IgD-negative memory B cell (primary cell): ENCODE measurements around the gene TCF4. TPM values are rescaled to one million over a fixed set of nuclear protein-coding genes. Genes with fewer than 3 reads are reported as not detected.

Experiments used
- H3K27ac Mint-ChIP-seq, 3 donors: one replicate each; pipeline ENCODE4 v1.8.0; 2020 to 2022; ENCODE audit warnings: mild to moderate bottlenecking in 3 of 3, mixed read lengths in 3 of 3, moderate library complexity in 1 of 3
- H3K27me3 Mint-ChIP-seq: one replicate; pipeline ENCODE4 v1.8.0; 2021; ENCODE audit warnings: mixed read lengths
- H3K36me3 Mint-ChIP-seq: one replicate; pipeline ENCODE4 v1.8.0; 2020; ENCODE audit warnings: mild to moderate bottlenecking, mixed read lengths
- H3K4me1 Mint-ChIP-seq, 3 donors: one replicate each; pipeline ENCODE4 v1.8.0; 2020 to 2022; ENCODE audit warnings: mixed read lengths in 3 of 3, mild to moderate bottlenecking in 1 of 3
- H3K4me3 Mint-ChIP-seq, 4 donors: one replicate each; pipeline ENCODE4 v1.8.0; 2020 to 2022; ENCODE audit warnings: mild to moderate bottlenecking in 4 of 4, mixed read lengths in 4 of 4, moderate library complexity in 3 of 4
- H3K9me3 Mint-ChIP-seq, 3 donors: one replicate each; pipeline ENCODE4 v1.8.0; 2020 to 2021; ENCODE audit warnings: mixed read lengths in 3 of 3, mild to moderate bottlenecking in 1 of 3
- polyA plus RNA-seq: library from polyadenylated mRNA; unstranded; fragments of 300-500 nt; fragmentation: Illumina TruSeq; gene quantifications from one replicate; pipeline ENCODE4 v1.2.3, GENCODE V29; 2021

Gene TCF4
- polyA plus RNA-seq, 1 donor from 2014 or later: 256 TPM

DNA sequence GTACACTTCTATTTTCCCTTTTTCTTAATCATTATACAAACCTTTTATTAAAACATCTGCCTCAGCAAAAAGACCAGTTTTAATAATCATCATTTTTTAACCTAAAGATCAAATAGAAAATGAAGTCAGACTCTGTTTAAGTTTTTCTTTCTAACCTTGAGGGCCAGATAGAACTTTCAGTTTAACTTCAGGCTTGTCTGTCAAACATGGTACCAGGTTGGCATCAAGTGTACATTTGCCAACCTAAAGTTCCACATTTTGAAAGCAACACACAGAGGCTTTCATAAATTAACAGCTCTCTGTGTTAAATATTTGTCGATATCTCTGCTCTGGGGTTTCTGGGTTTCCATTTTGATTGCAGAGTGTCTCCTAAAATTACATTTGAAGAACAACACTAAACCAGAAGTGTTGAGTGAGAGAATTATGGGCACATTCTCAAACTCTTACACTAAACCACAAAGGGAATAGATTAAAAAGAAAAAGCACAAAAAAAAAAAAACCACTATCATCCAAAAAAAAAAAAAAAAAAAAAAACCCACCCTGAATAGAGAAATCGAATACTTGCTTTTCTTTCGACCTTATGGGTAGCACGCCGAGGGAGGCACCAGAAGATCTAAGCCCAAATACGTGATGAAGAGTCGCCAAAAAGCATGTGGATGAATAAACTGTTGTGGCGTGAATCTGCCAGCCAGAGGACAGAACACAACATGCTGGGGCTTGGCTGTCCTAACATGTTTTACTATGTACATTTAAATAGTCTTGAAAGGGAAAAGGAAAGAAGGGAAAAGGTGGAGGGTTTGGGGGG lies 166.2 kb downstream of the TCF4 start:
- H3K27me3 Mint-ChIP-seq: peaks cover 21% of the 10 kb centered on the region
- peaks cover 11 to 32% (median 26%) of the 10 kb centered on the region in 3 donors for H3K4me1 Mint-ChIP-seq
- H3K4me3 Mint-ChIP-seq: peak overlapping the region; percentile 66 to 90 (median 80)
- no peaks in the 10 kb centered on the region for H3K36me3 Mint-ChIP-seq
- peak overlapping the region in 2 of 3 donors; percentile 71 to 95 for H3K27ac Mint-ChIP-seq
- no peaks in the 10 kb centered on the region for H3K9me3 Mint-ChIP-seq

DNA sequence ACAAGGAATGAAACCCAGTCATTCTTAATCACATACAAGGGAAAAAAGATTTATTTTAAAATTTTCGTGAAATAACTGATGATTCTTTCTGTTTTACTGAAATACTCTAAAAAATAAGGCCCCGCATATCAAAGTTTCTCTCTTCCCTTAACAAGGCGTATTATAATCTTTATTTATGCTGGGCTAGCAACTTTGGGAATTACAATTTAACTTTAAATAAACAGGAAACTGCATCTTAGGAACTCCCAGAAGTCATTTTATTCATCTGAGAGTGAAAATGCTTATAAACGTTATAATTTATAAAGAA lies 166.7 kb downstream of the TCF4 start:
- Mint-ChIP-seq H3K36me3 (no peaks in the 10 kb centered on the region), H3K27me3 (peaks cover 21% of the 10 kb centered on the region), H3K9me3 (no peaks in the 10 kb centered on the region), H3K4me3 (peak overlapping the region in 2 of 4 donors; percentile 79 to 80), H3K4me1 (peaks cover 11 to 32% (median 26%) of the 10 kb centered on the region in 3 donors), H3K27ac (peak overlapping the region in 1 of 3 donors; percentile 72)

DNA sequence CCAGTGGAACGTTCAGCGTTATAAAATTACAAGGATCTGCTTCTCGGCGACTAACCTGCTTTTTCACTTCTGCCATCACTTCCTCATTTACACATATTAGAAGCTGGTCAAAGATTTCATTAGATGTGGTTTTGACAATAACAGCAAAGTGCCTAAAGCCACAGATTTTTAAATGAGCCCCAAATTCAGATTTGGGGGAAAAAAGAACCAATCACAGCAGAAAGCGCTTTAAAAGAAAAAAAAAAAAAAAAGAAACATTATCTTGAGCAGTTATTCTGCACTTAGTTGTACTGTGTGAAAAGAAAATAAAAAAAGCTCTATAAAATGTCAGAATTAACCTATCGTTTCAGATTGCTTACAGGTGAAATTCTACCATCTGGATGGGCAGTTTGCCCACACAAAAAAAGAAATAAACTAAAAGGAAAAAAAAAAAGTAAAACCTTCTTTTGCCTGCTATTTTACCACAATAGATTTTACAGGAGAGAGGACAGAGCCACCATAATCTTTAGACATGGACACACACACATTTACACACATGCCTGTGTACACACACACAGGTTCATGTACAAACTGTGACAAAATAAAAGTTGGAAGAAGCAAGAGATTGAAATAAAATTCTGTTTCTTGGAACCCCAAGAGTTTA lies 167.2 kb downstream of the TCF4 start:
- H3K4me3 Mint-ChIP-seq: peak overlapping the region; percentile 47 to 80 (median 77)
- H3K36me3 Mint-ChIP-seq: no peaks in the 10 kb centered on the region
- no peaks in the 10 kb centered on the region for H3K9me3 Mint-ChIP-seq
- H3K27me3 Mint-ChIP-seq: peaks cover 21% of the 10 kb centered on the region
- H3K27ac Mint-ChIP-seq: peak overlapping the region; percentile 29 to 72 (median 48)
- peaks cover 11 to 32% (median 26%) of the 10 kb centered on the region in 3 donors for H3K4me1 Mint-ChIP-seq

DNA sequence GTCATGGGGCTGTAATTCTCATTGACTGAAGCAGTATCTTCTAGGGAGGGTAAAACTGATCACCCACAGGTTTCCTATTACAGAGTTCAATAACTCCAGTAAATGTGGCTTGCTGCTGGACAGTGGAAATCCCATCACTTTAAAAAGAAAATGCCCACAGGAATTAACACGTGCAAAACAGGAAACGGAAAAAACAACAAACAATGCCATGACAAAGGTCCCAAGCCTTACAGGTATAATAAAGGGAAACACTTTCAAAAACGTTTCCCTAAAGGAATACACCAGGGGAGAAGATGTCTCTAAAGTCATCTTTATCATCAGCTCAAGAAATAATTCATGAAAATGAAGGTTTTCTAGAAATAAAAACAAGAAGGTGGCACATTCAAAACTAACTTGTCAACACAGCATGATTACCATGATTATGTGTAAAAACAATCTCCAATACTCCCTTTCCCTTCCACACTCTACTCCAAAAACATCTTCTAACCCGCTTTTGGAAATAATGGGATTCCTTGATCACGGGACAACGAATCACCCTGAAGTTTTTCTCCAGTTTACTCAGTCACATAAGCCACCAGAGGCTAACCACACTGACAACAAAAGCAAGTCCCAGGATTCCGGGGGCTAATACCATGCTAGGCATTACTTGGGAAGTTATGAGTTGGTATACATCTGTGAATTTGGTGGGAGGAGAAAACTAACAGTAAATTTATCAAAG lies 167.9 kb downstream of the TCF4 start:
- Mint-ChIP-seq H3K27me3 (peaks cover 21% of the 10 kb centered on the region), H3K36me3 (no peaks in the 10 kb centered on the region), H3K4me3 (peak overlapping the region; percentile 47 to 80 (median 77)), H3K27ac (peak overlapping the region in 2 of 3 donors; percentile 29 to 72), H3K4me1 (peaks cover 12 to 36% (median 26%) of the 10 kb centered on the region in 3 donors), H3K9me3 (no peaks in the 10 kb centered on the region)

DNA sequence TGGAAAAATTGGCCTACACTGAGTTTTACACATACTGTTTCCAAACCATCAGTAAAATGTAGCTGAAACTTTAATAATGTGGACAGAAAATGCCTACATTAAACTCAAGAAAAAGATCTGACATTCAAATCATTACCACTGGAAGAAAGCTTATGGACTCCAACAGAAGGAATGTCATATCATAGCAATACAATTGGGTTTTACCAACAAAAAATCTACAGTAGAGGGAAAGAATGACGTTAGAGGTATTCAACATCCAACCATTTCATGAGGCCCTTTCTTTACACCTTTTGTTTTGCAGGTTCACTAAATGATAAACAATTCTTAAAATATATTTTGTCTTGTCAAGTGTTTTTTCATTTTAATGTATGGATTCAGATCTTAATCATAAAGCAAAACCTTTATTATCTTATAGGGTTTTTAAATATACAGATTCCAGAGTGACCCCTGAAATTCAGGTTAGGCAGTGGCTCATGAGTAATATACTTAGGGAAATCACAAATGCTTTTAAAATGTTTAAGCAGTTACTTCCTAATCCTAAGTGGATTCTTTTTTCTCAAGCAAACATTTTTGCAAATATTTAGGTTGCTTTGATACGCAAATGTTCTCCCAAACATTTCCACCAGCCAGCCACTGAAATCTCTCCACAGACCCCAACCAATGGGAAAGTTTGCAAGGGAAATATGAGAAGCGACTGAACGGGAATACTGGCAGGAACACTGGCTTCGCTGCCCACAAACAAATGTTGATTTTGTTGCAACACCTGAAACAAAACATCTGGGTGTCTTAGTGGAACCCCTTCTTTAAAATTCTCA lies 168.7 kb downstream of the TCF4 start:
- H3K4me1 Mint-ChIP-seq: peaks cover 12 to 38% (median 26%) of the 10 kb centered on the region in 3 donors
- H3K9me3 Mint-ChIP-seq: no peaks in the 10 kb centered on the region
- H3K4me3 Mint-ChIP-seq: peak overlapping the region in 1 of 4 donors; percentile 80
- no peaks in the 10 kb centered on the region for H3K36me3 Mint-ChIP-seq
- H3K27ac Mint-ChIP-seq: peak overlapping the region in 1 of 3 donors; percentile 72
- H3K27me3 Mint-ChIP-seq: peaks cover 21% of the 10 kb centered on the region

DNA sequence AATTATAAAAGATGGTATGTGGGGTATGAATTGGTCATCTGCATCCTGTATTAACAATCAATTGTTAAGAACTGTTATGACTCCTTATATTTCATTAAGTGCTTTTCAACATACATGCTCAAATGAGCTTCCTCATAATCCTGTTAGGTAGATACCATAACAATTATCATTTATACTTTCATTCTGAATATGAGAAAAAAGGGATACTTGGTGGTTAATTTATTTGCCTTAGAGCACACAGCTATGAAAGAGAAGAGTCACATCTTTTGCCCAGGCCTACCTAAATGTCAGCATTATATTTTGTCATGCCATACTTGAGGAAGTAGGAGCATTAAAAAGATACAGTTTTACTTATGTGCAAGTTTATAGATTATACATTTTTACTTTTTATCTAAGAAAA lies 169.6 kb downstream of the TCF4 start:
- Mint-ChIP-seq H3K27ac (no peak overlapping the region), H3K36me3 (no peaks in the 10 kb centered on the region), H3K4me3 (no peak overlapping the region), H3K27me3 (peaks cover 16% of the 10 kb centered on the region), H3K9me3 (no peaks in the 10 kb centered on the region), H3K4me1 (peaks cover 12 to 32% (median 26%) of the 10 kb centered on the region in 3 donors)

DNA sequence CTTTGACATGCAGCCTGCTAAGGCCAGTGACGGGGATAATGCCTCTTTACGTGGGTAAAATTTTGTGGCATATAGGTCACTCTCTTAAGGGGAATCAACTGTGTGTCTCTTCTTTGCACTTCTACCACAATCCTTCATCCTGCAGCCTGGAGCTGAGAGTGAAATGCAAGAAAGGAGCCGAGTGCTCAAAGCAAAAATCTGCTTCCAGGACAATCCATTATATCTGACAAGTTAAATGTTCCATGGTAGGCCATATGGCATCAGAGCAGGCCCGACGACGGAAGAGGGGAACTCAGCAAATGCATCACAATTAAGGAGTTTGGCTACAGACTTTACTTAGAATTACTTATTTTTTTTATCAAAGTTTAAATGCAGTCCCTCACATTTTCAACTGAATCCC lies 171.2 kb downstream of the TCF4 start:
- Mint-ChIP-seq H3K9me3 (no peaks in the 10 kb centered on the region), H3K27ac (no peak overlapping the region)

DNA sequence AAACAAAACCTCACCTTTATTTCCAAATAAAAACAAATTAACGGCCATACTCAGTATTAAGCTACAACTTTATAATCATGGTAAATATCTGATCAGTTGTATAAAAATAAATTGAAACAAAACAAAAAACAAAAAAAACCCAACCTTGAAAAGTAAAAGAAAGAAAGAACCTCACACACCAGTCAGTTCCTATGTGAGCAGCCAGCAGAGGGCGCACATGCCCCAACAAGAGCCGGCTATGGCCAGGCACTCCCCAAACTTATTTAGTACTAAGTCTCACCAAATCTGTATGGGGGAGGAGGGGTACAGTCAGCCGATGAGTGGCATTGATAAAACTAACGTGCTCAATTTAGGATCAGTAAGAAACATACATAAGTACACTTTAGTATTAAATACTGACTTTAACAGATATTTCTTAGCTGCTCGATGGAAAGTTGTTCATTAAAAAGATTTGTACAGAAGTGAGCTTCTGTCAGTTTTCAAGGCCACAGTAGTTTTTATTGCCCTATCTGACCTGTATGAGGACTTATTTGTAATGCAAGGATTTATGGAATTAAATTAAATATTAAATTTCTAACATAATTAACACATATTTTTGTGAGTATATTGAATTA lies 172.6 kb downstream of the TCF4 start:
- Mint-ChIP-seq H3K4me1 (peaks cover 6 to 17% (median 12%) of the 10 kb centered on the region in 3 donors), H3K27ac (peak overlapping the region in 2 of 3 donors; percentile 14 to 86), H3K36me3 (no peaks in the 10 kb centered on the region), H3K4me3 (peak overlapping the region in 2 of 4 donors; percentile 56 to 67), H3K9me3 (no peaks in the 10 kb centered on the region), H3K27me3 (peaks cover 6% of the 10 kb centered on the region)

More for the DNA sequence above, 171.2 kb downstream of the TCF4 start:
- H3K36me3 Mint-ChIP-seq: no peaks in the 10 kb centered on the region
- H3K4me3 Mint-ChIP-seq: no peak overlapping the region
- H3K4me1 Mint-ChIP-seq: peaks cover 11 to 26% (median 18%) of the 10 kb centered on the region in 3 donors
- peaks cover 12% of the 10 kb centered on the region for H3K27me3 Mint-ChIP-seq

DNA sequence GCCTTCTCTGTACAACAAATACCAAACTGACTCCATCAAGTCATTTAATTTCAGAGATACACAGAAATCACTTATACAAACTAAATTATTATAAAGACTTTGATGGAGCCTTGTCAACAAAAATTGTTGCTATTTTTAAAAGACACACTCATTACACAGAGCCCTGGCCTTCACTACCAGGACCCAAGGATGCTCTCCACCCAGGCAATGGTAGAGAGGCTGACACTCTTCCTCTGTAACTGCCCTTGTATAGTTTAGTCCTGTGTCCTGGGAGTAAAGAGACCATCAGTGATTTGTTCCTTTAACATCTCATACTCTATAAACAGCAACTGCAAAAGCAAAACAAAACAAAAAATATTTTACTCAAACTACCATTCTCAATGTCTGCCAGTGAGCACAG lies 173.5 kb downstream of the TCF4 start:
- Mint-ChIP-seq H3K36me3 (no peaks in the 10 kb centered on the region), H3K9me3 (no peaks in the 10 kb centered on the region), H3K4me1 (peaks cover 3 to 10% (median 5%) of the 10 kb centered on the region in 3 donors), H3K4me3 (no peak overlapping the region), H3K27me3 (no peaks in the 10 kb centered on the region), H3K27ac (no peak overlapping the region)

DNA sequence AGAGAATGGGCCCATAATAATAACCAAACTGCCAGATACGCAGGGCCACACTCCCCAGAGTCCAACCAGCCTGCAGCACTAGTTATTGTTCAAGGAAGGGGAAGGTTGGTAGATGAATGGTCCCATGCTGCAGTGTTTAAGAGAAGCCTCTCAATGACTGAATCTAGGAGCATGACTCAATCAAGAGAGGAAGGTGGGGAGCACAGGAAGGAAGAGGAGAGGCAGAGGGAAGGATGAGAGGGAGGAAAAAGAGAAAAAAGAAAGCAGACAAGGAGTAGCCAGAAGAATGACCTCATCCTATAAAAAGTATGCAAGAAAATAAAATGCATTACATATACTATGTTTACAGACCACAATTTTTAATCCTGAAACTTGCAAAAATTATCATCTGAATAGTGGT lies 174.5 kb downstream of the TCF4 start:
- no peaks in the 10 kb centered on the region for H3K36me3 Mint-ChIP-seq
- H3K4me1 Mint-ChIP-seq: peaks cover under 1 to 9% (median 3%) of the 10 kb centered on the region in 3 donors
- no peaks in the 10 kb centered on the region for H3K9me3 Mint-ChIP-seq
- H3K27ac Mint-ChIP-seq: no peak overlapping the region
- no peak overlapping the region for H3K4me3 Mint-ChIP-seq
- H3K27me3 Mint-ChIP-seq: no peaks in the 10 kb centered on the region

DNA sequence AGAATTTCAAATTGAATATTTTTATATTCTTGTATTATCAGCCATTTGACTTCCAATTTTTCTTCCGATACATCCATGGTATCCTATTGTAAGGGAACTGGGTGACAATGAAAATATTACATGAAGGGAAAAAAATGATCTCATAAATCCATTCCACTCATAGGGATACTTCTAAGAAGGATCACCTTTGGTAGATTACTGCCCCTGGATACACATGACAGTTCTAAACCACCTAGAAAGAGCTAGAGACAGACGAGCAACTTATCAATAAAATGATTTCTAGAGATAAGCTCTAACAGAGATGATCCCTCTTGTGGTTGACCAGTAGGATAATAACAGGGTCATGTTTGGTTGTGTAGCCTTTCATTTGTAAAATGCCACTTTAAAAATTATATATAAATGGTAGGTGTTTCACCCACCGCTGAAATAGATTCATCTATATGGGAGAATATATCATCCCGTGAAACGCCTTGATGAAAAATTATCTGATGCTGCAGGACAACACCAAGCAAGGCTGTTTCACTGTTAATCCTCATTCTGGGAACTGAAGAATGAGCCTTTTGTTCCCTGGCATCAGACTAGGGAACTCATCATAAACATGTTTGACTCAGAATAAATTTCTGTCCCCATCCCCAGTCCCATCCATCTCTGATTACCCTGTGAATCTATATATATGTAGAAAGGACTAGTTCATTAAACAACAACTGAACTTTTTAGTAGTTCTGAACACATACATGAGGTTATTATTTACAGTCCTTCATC lies 180.0 kb downstream of the TCF4 start:
- H3K4me1 Mint-ChIP-seq: peaks cover 2 to 21% (median 4%) of the 10 kb centered on the region in 3 donors
- peaks cover 10% of the 10 kb centered on the region for H3K27me3 Mint-ChIP-seq
- no peaks in the 10 kb centered on the region for H3K36me3 Mint-ChIP-seq
- H3K27ac Mint-ChIP-seq: no peak overlapping the region
- no peak overlapping the region for H3K4me3 Mint-ChIP-seq
- H3K9me3 Mint-ChIP-seq: no peaks in the 10 kb centered on the region

DNA sequence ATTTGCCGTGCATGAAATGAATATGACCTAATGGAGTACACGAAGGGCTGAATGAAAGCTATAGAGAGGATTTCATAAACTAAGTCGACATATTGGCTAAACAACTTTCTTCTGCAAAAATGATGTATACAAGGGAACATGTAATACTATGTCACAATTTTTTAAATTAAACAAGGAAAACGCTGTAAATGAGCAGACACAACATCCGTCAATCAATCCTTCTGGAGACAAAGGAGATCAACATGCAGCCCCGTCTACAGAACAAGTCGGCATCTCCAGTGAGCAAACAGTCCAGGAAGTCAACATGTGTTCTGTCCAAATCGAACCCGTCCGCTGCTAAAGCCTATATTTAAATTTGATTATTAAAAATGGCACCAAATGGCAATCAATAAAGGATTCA lies 180.8 kb downstream of the TCF4 start:
- H3K4me3 Mint-ChIP-seq: no peak overlapping the region
- no peaks in the 10 kb centered on the region for H3K9me3 Mint-ChIP-seq
- H3K27ac Mint-ChIP-seq: no peak overlapping the region
- H3K4me1 Mint-ChIP-seq: peaks cover 2 to 22% (median 4%) of the 10 kb centered on the region in 3 donors
- peaks cover 10% of the 10 kb centered on the region for H3K27me3 Mint-ChIP-seq
- no peaks in the 10 kb centered on the region for H3K36me3 Mint-ChIP-seq

DNA sequence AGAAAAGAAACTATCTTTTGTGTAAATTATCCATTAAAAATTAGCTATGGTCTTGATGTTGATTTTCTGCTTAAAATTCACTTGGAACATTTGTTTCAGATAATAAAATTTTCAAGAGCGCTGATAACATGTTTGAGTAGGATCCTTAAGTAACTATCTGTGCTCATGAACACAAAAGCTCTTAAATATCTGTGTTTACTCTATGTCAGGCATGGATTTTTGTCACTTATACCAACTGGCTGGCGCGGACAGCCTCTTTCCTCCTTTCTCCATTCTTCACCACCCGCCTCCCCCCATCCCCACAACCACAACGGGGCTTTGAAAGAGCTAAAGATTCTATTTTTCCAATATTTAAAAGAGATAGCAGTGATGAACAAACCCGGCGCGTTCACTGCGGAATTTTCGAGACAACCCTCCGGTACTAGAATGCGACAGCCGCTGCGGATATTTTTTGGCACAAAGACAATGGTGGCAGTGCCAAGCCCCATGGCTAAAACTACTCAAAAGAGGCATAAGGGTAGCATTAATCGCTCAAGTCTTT lies 181.5 kb downstream of the TCF4 start:
- H3K4me3 Mint-ChIP-seq: peak overlapping the region in 1 of 4 donors; percentile 23
- H3K36me3 Mint-ChIP-seq: no peaks in the 10 kb centered on the region
- no peaks in the 10 kb centered on the region for H3K9me3 Mint-ChIP-seq
- no peak overlapping the region for H3K27ac Mint-ChIP-seq
- peaks cover 2 to 22% (median 4%) of the 10 kb centered on the region in 3 donors for H3K4me1 Mint-ChIP-seq
- peaks cover 10% of the 10 kb centered on the region for H3K27me3 Mint-ChIP-seq
